HG03175 (cell line): ENCODE results near the gene TMEM131.
"Not testable (repeated sequence)": the region's sequence is repeated elsewhere in the genome, so short reads cannot be mapped to it uniquely, and the experiment has no call there.

Experiments used
- ATAC-seq: cut with Tn5 transposase; IDR thresholded peaks from one replicate; pipeline ENCODE4 v1.9.1; 2021; ENCODE audit warnings: mild to moderate bottlenecking, moderate library complexity; ENCODE audit not compliant: unreplicated experiment

The TMEM131 gene

GRCh38 chr2:97963079-97963406 is 32.7 kb downstream of the TMEM131 start:
- ATAC-seq, result no peak

- ATAC-seq, result peak; percentile 47
Measured at GRCh38 chr2:97961534-97961933, 34.2 kb downstream of the TMEM131 start.

- ATAC-seq, result no peak
Measured at GRCh38 chr2:97958184-97958583, 37.6 kb downstream of the TMEM131 start.

- no peak for ATAC-seq
Measured at GRCh38 chr2:97957432-97958183, 38.1 kb downstream of the TMEM131 start.

GRCh38 chr2:97956753-97957152 is 39.0 kb downstream of the TMEM131 start:
- not testable (repeated sequence) for ATAC-seq

GRCh38 chr2:97953853-97954252 is 41.9 kb downstream of the TMEM131 start:
- ATAC-seq, result no peak

GRCh38 chr2:97952357-97952756 is 43.4 kb downstream of the TMEM131 start:
- no peak for ATAC-seq

- ATAC-seq, result no peak
Measured at GRCh38 chr2:97951155-97951680, 44.5 kb downstream of the TMEM131 start.

GRCh38 chr2:97950329-97951154 is 45.2 kb downstream of the TMEM131 start:
- ATAC-seq, result no peak

GRCh38 chr2:97948926-97949325 is 46.8 kb downstream of the TMEM131 start:
- ATAC-seq, result no peak

- no peak for ATAC-seq
Measured at GRCh38 chr2:97945791-97946190, 50.0 kb downstream of the TMEM131 start.

- no peak for ATAC-seq
Measured at GRCh38 chr2:97936881-97937280, 58.9 kb downstream of the TMEM131 start.

- no peak for ATAC-seq
Measured at GRCh38 chr2:97936199-97936598, 59.5 kb downstream of the TMEM131 start.

GRCh38 chr2:97935719-97936161 is 60.0 kb downstream of the TMEM131 start:
- ATAC-seq, result no peak

GRCh38 chr2:97932975-97933662 is 62.6 kb downstream of the TMEM131 start:
- ATAC-seq, result peak; percentile 70

GRCh38 chr2:97931858-97932225 is 63.9 kb downstream of the TMEM131 start:
- ATAC-seq, result no peak

GRCh38 chr2:97931118-97931857 is 64.5 kb downstream of the TMEM131 start:
- ATAC-seq, result peak; percentile 49

GRCh38 chr2:97928591-97928990 is 67.2 kb downstream of the TMEM131 start:
- no peak for ATAC-seq

GRCh38 chr2:97926946-97927345 is 68.8 kb downstream of the TMEM131 start:
- ATAC-seq, result no peak

GRCh38 chr2:97924194-97924593 is 71.6 kb downstream of the TMEM131 start:
- no peak for ATAC-seq

GRCh38 chr2:97919858-97920257 is 75.9 kb downstream of the TMEM131 start:
- no peak for ATAC-seq
